Loucy (cell line): Measurements from ENCODE around the gene NUDT4.
A peak's percentile ranks its signal among the peaks of the same experiment; 100 is the strongest.
"Not testable (repeated sequence)": the region's sequence is repeated elsewhere in the genome, so short reads cannot be mapped to it uniquely, and the experiment has no call there.

Experiments used
- H2AFZ ChIP-seq: fragments of 200-600 bp; sonication (generic); 2 replicates; pipeline ENCODE4 v1.6.0; 2016; ENCODE audit warnings: antibody characterized with exemption, mild to moderate bottlenecking, low read length, moderate library complexity
- H3F3A ChIP-seq: fragments of 200-600 bp; 2 replicates; pipeline ENCODE4 v1.6.0; 2016; ENCODE audit warnings: antibody characterized with exemption, low read depth, mild to moderate bottlenecking
- H3K27me3 ChIP-seq: fragments of 200-600 bp; sonication (generic); 2 replicates; pipeline ENCODE4 v1.6.1; 2014; ENCODE audit warnings: low read length, mild to moderate bottlenecking; ENCODE audit not compliant: insufficient read depth, poor library complexity, severe bottlenecking
- H3K36me3 ChIP-seq: fragments of 200-600 bp; sonication (generic); 2 replicates; pipeline ENCODE4 v1.6.1; 2016; ENCODE audit warnings: low read length; ENCODE audit not compliant: insufficient read depth
- H3K4me1 ChIP-seq: fragments of 200-600 bp; sonication (generic); 2 replicates; pipeline ENCODE4 v1.5.1; 2014; ENCODE audit warnings: low read length, mild to moderate bottlenecking; ENCODE audit not compliant: insufficient read depth, poor library complexity, severe bottlenecking
- H3K4me2 ChIP-seq: fragments of 200-600 bp; sonication (generic); 2 replicates; pipeline ENCODE4 v1.6.0; 2014; ENCODE audit warnings: antibody characterized with exemption, low read length, low read depth, mild to moderate bottlenecking; ENCODE audit not compliant: poor library complexity, severe bottlenecking
- H3K4me3 ChIP-seq: fragments of 200-600 bp; sonication (generic); 2 replicates; pipeline ENCODE4 v1.5.1; 2014; ENCODE audit warnings: low read length, mild to moderate bottlenecking, mixed read lengths; ENCODE audit not compliant: poor library complexity, severe bottlenecking
- H3K79me2 ChIP-seq: fragments of 200-600 bp; sonication (generic); 2 replicates; pipeline ENCODE4 v1.6.1; 2014; ENCODE audit warnings: low read length; ENCODE audit not compliant: insufficient read depth
- H3K9ac ChIP-seq: fragments of 200-600 bp; sonication (generic); 2 replicates; pipeline ENCODE4 v1.6.0; 2014; ENCODE audit warnings: mild to moderate bottlenecking, low read depth, low read length, moderate library complexity; ENCODE audit not compliant: poor library complexity, severe bottlenecking
- H3K9me2 ChIP-seq: fragments of 200-600 bp; sonication (generic); replicated peaks from 2 replicates; pipeline ENCODE4 v1.6.1; 2016; ENCODE audit warnings: low read depth, low read length, mixed read lengths
- H3K9me3 ChIP-seq: fragments of 200-600 bp; sonication (generic); 2 replicates; pipeline ENCODE4 v1.6.1; 2014; ENCODE audit warnings: mild to moderate bottlenecking, antibody characterized with exemption, low read length, low read depth; ENCODE audit not compliant: insufficient read depth
- H4K20me1 ChIP-seq: fragments of 200-600 bp; sonication (generic); 2 replicates; pipeline ENCODE4 v1.6.0; 2014; ENCODE audit warnings: antibody characterized with exemption, low read length, mild to moderate bottlenecking; ENCODE audit not compliant: insufficient read depth, poor library complexity, severe bottlenecking
- CTCF ChIP-seq: fragments of 200-600 bp; sonication (generic); conservative IDR thresholded peaks from 2 replicates; pipeline ENCODE4 v1.5.1; 2014; ENCODE audit warnings: mild to moderate bottlenecking, antibody characterized with exemption, low read length
- EZH2phosphoT487 ChIP-seq: fragments of 200-600 bp; IDR thresholded peaks from 2 replicates; pipeline ENCODE4 v1.6.1; 2018; ENCODE audit warnings: antibody characterized with exemption, mild to moderate bottlenecking, moderate library complexity, borderline replicate concordance

NUDT4 gene

DNA sequence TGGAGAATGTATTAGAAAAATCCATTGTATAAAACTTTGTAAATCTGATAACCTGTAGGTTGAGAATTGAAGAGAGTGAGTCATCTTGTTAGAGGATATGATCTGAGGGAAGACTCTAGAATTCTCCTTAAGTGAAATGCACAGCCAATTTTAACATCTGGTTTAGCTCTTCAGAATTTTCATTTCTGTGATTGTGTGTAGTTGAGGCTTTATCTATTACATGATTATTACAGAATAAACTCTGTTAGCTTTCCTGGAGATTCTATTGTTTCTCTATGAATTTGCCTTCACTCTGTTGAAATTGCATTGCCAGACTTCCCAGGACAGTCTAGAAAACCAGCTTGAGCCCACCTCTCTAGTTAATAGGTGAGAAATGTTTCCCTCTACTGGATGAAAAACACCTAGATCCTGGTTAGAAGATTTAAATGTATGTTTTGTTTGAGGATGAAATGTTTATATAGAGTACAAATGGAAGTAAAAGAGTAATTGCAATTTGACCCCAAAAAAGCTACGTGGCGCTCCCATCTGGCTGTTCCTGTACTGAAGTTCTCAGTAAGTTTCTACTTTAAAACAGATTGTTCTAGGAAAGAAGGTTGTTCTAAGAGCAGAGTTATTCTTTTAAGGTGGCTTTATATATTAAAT is 2.9 kb downstream of the NUDT4 start:
- Histone ChIP-seq H3K79me2 (peaks cover 73% of the 10 kb centered on the region), H3K9me2 (no peaks in the 10 kb centered on the region), H2AFZ (no peak overlapping the region), H3K4me3 (peak overlapping the region; percentile 84), H3K9me3 (no peaks in the 10 kb centered on the region), H3K4me2 (peak overlapping the region; percentile 73), H3K4me1 (peaks cover 37% of the 10 kb centered on the region), H3K9ac (peak overlapping the region; percentile 84), H3F3A (no peaks in the 10 kb centered on the region), H3K36me3 (no peaks in the 10 kb centered on the region), H3K27me3 (no peaks in the 10 kb centered on the region), H4K20me1 (peaks cover 49% of the 10 kb centered on the region)
- TF ChIP-seq EZH2phosphoT487: no peak
- peak; percentile 59 for TF ChIP-seq CTCF

- TF ChIP-seq EZH2phosphoT487 (no peak), CTCF (no peak)
- H4K20me1 ChIP-seq: peaks cover 49% of the 10 kb centered on the region
- H3K79me2 ChIP-seq: peaks cover 80% of the 10 kb centered on the region
- H3K4me3 ChIP-seq: peak overlapping the region; percentile 84
- H3K9me3 ChIP-seq: no peaks in the 10 kb centered on the region
- no peaks in the 10 kb centered on the region for H3K36me3 ChIP-seq
- H3K9me2 ChIP-seq: no peaks in the 10 kb centered on the region
- H3K4me1 ChIP-seq: peaks cover 37% of the 10 kb centered on the region
- peak overlapping the region; percentile 84 for H3K9ac ChIP-seq
- no peak overlapping the region for H2AFZ ChIP-seq
- no peaks in the 10 kb centered on the region for H3K27me3 ChIP-seq
- H3K4me2 ChIP-seq: peak overlapping the region; percentile 73
- H3F3A ChIP-seq: no peaks in the 10 kb centered on the region
These were observed 3.6 kb downstream of the NUDT4 start for GRCh38 chr12:93381161-93381975.

GRCh38 chr12:93381976-93382437 is 4.3 kb downstream of the NUDT4 start:
- Histone ChIP-seq H3K79me2 (peaks cover 86% of the 10 kb centered on the region), H3K4me2 (peak overlapping the region; percentile 73), H3K4me1 (peaks cover 37% of the 10 kb centered on the region), H4K20me1 (peaks cover 53% of the 10 kb centered on the region), H3K4me3 (peak overlapping the region; percentile 84), H3K9ac (peak overlapping the region; percentile 10)
- not testable (repeated sequence) for H3K36me3 ChIP-seq, H2AFZ ChIP-seq, H3F3A ChIP-seq, H3K9me2 ChIP-seq, H3K9me3 ChIP-seq, H3K27me3 ChIP-seq
